ENCODE data around the gene CFAP97.

CFAP97 gene

GRCh38 chr4:185196437-185196836, 7.4 kb downstream of the CFAP97 start:
- DNase-seq (ENCODE audit: low read depth) = no peak

- DNase-seq (ENCODE audit: low read depth) = no peak
Observed at GRCh38 chr4:185194924-185195888, 8.6 kb downstream of the CFAP97 start.

- DNase-seq (ENCODE audit: low read depth) = no peak
Observed at GRCh38 chr4:185192059-185192458, 11.7 kb downstream of the CFAP97 start.

- no peak for DNase-seq (ENCODE audit: low read depth)
Observed at GRCh38 chr4:185190306-185190856, 13.4 kb downstream of the CFAP97 start.

GRCh38 chr4:185189606-185190305, 14.0 kb downstream of the CFAP97 start:
- DNase-seq (ENCODE audit: low read depth) = no peak

- no peak for DNase-seq (ENCODE audit: low read depth)
Observed at GRCh38 chr4:185186769-185187168, 17.0 kb downstream of the CFAP97 start.

GRCh38 chr4:185183622-185184281, 20.0 kb downstream of the CFAP97 start:
- peak; percentile 52 for DNase-seq (ENCODE audit: low read depth)

- DNase-seq (ENCODE audit: low read depth) = no peak
Observed at GRCh38 chr4:185182239-185182638, 21.6 kb downstream of the CFAP97 start.

- no peak for DNase-seq (ENCODE audit: low read depth)
Observed at GRCh38 chr4:185179488-185179887, 24.3 kb downstream of the CFAP97 start.

GRCh38 chr4:185171373-185172071, 32.3 kb downstream of the CFAP97 start:
- no peak for DNase-seq (ENCODE audit: low read depth)

- no peak for DNase-seq (ENCODE audit: low read depth)
Observed at GRCh38 chr4:185167234-185167633, 36.6 kb downstream of the CFAP97 start.

GRCh38 chr4:185165605-185166063, 38.2 kb downstream of the CFAP97 start:
- no peak for DNase-seq (ENCODE audit: low read depth)

- DNase-seq (ENCODE audit: low read depth) = no peak
Observed at GRCh38 chr4:185151296-185151695, 52.5 kb downstream of the CFAP97 start.

GRCh38 chr4:185149392-185149791, 54.4 kb downstream of the CFAP97 start:
- no peak for DNase-seq (ENCODE audit: low read depth)

GRCh38 chr4:185145572-185145971, 58.2 kb downstream of the CFAP97 start:
- DNase-seq (ENCODE audit: low read depth) = no peak

GRCh38 chr4:185144601-185145240, 59.1 kb downstream of the CFAP97 start:
- no peak for DNase-seq (ENCODE audit: low read depth)

GRCh38 chr4:185143601-185143969, 60.2 kb downstream of the CFAP97 start:
- DNase-seq (ENCODE audit: low read depth) = no peak

GRCh38 chr4:185142912-185143600, 60.7 kb downstream of the CFAP97 start, which contains the start of gene SLC25A4:
TSS of gene SLC25A4 (plus strand) at chr4:185143266. CDS start at chr4:185143373, 107 bp downstream.
- peak; percentile 65 for DNase-seq (ENCODE audit: low read depth)

GRCh38 chr4:185142564-185142911, 61.3 kb downstream of the CFAP97 start:
- no peak for DNase-seq (ENCODE audit: low read depth)

GRCh38 chr4:185141777-185142176, 62.0 kb downstream of the CFAP97 start:
- DNase-seq (ENCODE audit: low read depth) = no peak

All from stimulated activated CD8-positive, alpha-beta memory T cell treated with anti-CD3 and anti-CD28 coated beads, Interleukin-7, amount 100 ng/mL, for 24 hours (primary cell).